GM10248 (cell line): Measurements from ENCODE around the gene C1orf210.

Experiments used
- CTCF ChIA-PET: fragments of 300-600 bp; sonication (Branson Sonifier 250); formaldehyde crosslinking; extraction: SDS; loops from one replicate; lab custom pipeline; 2021; ENCODE audit warnings: antibody characterized with exemption; lab: Yijun Ruan, JAX
- POLR2A ChIA-PET: fragments of 350-650 bp; sonication (Branson Sonifier 250); formaldehyde crosslinking; extraction: SDS; loops from one replicate; lab custom pipeline; 2020; ENCODE audit warnings: antibody characterized with exemption; lab: Yijun Ruan, JAX
- DNase-seq: peaks from one replicate; pipeline ENCODE4 v3.0.0; 2012; ENCODE audit errors: extremely low spot score
- CTCF ChIP-seq: IDR thresholded peaks from 2 replicates; pipeline ENCODE4 v1.5.1; 2012; ENCODE audit warnings: mild to moderate bottlenecking, low read depth; ENCODE audit errors: extremely low read depth, missing control alignments, control extremely low read depth

Gene C1orf210

DNA sequence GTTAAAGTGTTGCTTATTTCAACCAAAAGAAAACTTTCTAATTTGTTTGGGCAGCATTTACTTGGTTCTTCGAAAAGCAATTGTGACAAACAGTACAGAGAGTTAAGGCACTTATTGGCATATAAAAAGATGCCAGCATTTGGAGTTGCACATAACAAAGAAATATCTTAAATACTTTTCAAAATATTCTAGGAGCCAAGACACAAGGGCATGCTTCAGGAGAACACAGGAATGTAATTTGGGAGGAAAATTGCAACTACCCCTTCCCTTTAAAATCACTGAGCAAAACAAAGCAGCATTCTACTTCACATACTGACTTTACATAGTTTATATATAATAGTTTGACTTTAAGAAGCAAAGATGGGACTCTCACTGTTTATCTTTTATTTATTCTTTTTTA, 10.8 kb upstream of the C1orf210 start:
- no peak for DNase-seq
- no peak for TF ChIP-seq CTCF

GRCh38 chr1:43294761-43295160, 9.4 kb upstream of the C1orf210 start:
- CTCF ChIA-PET, result interaction anchor here (0.8 to 1.6 kb wide), 6 partner anchors 8 to 382 kb away, joined by 3 to 4 read pairs (median 4); partner anchors contain the start of gene C1orf210
- DNase-seq, result no peak
- POLR2A ChIA-PET, result no interaction called here
- no peak for TF ChIP-seq CTCF

More for the DNA sequence above, 10.8 kb upstream of the C1orf210 start:
- ChIA-PET CTCF (interaction anchor here (1.0 to 1.2 kb wide), 2 partner anchors 33 to 58 kb away, joined by 3 to 4 read pairs; no protein-coding TSS in a partner anchor), POLR2A (no interaction called here)

GRCh38 chr1:43293896-43294760, 8.7 kb upstream of the C1orf210 start:
- ChIA-PET CTCF (interaction anchor here (0.7 to 1.6 kb wide), 5 partner anchors 8 to 639 kb away, joined by 3 to 4 read pairs (median 4); partner anchors contain the start of gene ARTN), POLR2A (no interaction called here)
- no peak for DNase-seq
- TF ChIP-seq CTCF, result no peak

GRCh38 chr1:43293176-43293575, 7.8 kb upstream of the C1orf210 start:
- ChIA-PET POLR2A (no interaction called here), CTCF (interaction anchor here (1.5 kb wide), 1 partner anchor 13 kb away, joined by 6 read pairs; no protein-coding TSS in a partner anchor)
- TF ChIP-seq CTCF, result no peak
- no peak for DNase-seq

- ChIA-PET CTCF (interaction anchor here (1.5 kb wide), 1 partner anchor 12 kb away, joined by 6 read pairs; no protein-coding TSS in a partner anchor), POLR2A (no interaction called here)
- no peak for DNase-seq
Measured at GRCh38 chr1:43292679-43293078, 7.3 kb upstream of the C1orf210 start.

More at GRCh38 chr1:43292679-43293078, 7.3 kb upstream of the C1orf210 start:
- TF ChIP-seq CTCF, result no peak
